Forelimb muscle (tissue), 1 donor: Measurements from ENCODE around the gene CCAR1. TPM values are rescaled to one million over a fixed set of nuclear protein-coding genes. Genes with fewer than 3 reads are reported as not detected.
A peak's percentile ranks its signal among the peaks of the same experiment; 100 is the strongest.
"Not testable (repeated sequence)": the region's sequence is repeated elsewhere in the genome, so short reads cannot be mapped to it uniquely, and the experiment has no call there.

ENCODE experiments used
- DNase-seq: peaks from one replicate; pipeline ENCODE4 v3.0.0-alpha.2; 2013; ENCODE audit warnings: low read depth
- polyA plus RNA-seq: library from polyadenylated mRNA; unstranded; fragments of 120-200 nt; gene quantifications from one replicate; pipeline ENCODE4 v1.2.1, GENCODE V29; 2013; ENCODE audit not compliant: insufficient read length

The CCAR1 gene, protein sequence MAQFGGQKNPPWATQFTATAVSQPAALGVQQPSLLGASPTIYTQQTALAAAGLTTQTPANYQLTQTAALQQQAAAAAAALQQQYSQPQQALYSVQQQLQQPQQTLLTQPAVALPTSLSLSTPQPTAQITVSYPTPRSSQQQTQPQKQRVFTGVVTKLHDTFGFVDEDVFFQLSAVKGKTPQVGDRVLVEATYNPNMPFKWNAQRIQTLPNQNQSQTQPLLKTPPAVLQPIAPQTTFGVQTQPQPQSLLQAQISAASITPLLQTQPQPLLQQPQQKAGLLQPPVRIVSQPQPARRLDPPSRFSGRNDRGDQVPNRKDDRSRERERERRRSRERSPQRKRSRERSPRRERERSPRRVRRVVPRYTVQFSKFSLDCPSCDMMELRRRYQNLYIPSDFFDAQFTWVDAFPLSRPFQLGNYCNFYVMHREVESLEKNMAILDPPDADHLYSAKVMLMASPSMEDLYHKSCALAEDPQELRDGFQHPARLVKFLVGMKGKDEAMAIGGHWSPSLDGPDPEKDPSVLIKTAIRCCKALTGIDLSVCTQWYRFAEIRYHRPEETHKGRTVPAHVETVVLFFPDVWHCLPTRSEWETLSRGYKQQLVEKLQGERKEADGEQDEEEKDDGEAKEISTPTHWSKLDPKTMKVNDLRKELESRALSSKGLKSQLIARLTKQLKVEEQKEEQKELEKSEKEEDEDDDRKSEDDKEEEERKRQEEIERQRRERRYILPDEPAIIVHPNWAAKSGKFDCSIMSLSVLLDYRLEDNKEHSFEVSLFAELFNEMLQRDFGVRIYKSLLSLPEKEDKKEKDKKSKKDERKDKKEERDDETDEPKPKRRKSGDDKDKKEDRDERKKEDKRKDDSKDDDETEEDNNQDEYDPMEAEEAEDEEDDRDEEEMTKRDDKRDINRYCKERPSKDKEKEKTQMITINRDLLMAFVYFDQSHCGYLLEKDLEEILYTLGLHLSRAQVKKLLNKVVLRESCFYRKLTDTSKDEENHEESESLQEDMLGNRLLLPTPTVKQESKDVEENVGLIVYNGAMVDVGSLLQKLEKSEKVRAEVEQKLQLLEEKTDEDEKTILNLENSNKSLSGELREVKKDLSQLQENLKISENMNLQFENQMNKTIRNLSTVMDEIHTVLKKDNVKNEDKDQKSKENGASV
- 69.5 TPM for polyA plus RNA-seq

- DNase-seq: peak; percentile 95
Observed at GRCh38 chr10:68720793-68721672, at the start of gene CCAR1. CCAR1 (plus strand) TSS chr10:68721239; CDS start chr10:68722505, 1,266 bp downstream.

- no peak for DNase-seq
Observed at GRCh38 chr10:68684413-68684812, 36.6 kb upstream of the CCAR1 start.

DNA sequence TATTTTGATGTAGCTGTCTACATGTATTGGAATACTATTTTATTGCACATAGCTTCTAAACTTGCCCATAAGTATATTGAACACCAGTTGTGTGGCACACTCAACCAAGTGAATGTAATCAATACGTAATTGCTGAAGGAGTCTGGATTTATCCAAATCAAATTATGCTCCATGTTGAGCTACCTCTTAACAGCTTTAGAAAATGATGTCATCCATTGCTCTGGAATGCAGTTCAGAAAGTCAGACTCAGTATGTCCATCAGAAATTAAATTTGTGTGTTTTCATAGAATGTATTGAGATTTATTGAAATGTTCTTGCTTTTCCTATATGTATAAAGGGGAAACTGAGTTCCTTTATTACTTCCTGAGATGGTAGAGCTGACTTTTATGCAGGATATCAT is 25.0 kb upstream of the CCAR1 start:
- DNase-seq: no peak

GRCh38 chr10:68697106-68697505 is 23.9 kb upstream of the CCAR1 start:
- no peak for DNase-seq

- DNase-seq: no peak
Observed at GRCh38 chr10:68700197-68700596, 20.8 kb upstream of the CCAR1 start.

DNA sequence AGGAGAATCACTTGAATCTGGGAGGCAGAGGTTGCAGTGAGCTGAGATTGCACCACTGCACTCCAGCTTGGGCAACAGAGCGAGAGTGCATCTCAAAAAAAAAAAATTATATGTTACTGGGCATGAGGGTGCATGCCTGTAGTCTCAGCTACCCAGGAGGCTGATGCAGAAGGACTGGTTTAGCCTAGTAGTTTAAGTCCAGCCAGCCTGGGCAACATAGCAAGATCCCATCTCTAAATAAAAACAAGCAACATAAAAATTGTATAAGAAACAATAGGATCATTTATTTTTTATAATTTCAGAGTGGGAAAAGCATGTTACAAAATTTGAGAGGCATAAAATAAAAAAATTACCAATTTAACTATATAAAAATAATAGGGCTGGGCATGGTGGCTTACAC is 15.5 kb upstream of the CCAR1 start:
- no peak for DNase-seq

- DNase-seq: not testable (repeated sequence)
Observed at GRCh38 chr10:68708987-68709386, 12.1 kb upstream of the CCAR1 start.

DNA sequence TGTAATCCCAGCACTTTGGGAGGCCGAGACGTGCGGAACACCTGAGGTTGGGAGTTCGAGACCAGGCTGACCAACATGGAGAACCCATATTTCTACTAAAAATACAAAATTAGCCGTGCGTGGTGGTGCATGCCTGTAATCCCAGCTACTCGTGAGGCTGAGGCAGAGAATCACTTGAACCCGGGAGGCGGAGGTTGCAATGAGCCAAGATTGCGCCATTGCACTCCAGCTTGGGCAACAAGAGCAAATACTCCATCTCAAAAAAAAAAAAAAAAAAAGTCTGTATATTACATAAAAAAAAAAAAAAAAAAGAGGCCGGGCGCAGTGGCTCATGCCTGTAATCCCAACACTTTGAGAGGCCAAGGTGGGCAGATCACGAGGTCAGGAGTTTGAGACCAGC is 8.0 kb upstream of the CCAR1 start:
- not testable (repeated sequence) for DNase-seq

DNA sequence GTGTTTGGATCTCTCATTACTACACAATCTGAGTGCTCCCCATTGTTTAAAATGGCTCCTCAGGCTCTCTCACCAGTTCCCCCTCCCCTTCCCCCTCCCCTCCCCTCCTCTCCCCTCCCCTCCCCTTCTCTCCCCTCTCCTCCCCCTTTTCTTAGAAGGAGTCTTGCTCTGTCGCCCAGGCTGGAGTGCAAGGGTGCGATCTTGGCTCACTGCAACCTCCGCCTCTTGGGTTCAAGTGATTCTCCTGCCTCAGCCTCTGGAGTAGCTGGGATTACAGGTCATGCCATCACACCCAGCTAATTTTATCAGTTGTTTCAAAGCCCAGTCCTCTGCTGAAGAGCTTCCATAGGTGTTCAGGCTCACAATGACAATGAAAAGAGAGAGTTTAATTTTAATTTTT is 3.6 kb upstream of the CCAR1 start:
- DNase-seq: no peak

DNA sequence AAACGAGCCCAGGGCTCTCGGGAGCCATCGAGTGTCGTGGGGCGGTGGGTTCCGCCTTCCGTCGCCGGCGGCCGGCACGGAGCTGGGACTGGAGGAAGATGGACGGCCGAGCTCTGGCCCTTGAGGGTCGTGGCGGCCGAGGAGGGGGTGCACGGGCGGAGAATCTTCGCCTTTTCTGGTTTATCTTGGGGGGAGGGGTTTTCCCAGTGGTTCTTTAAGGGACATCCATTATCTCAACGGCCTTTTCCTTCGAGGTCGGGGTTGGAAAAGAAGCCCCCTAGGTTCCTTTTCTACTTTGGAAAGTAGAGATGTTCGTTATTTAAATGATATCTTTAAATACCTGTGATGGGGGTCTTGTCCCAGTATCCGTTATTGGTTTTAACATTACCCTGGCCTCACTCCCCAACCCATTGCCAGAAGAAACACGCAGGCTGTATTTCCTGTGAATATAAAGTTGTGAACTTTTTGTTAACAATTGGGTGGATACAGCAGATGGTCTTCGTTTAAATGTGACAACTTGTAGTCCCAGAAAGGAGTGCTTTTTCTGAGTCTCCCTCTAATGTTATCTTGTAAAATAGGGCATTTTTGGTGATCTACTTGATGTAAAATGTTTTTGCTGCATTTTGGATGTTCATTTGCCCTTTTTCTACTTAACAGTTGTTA is 765 bp downstream of the CCAR1 start:
- DNase-seq: no peak

DNA sequence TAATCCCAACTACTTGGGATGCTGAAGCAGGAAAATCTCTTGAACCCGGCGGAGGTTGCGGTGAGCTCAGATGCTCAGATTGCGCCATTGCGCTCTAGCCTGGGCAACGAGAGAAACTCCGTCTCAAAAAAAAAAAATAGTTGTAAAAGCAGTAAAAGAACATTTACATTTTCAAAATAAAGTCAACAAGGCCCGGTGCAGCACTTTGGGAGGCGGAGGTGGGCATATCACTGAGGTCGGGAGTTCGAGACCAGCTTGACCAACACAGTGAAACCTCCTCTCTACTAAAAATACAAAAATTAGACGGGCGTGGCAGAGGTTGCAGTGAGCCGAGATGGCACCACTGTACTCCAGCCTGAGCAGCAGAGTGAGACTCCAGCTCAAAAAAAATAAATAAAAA is 4.0 kb downstream of the CCAR1 start:
- DNase-seq: no peak

- no peak for DNase-seq
Observed at GRCh38 chr10:68727146-68727545, 6.1 kb downstream of the CCAR1 start.

DNA sequence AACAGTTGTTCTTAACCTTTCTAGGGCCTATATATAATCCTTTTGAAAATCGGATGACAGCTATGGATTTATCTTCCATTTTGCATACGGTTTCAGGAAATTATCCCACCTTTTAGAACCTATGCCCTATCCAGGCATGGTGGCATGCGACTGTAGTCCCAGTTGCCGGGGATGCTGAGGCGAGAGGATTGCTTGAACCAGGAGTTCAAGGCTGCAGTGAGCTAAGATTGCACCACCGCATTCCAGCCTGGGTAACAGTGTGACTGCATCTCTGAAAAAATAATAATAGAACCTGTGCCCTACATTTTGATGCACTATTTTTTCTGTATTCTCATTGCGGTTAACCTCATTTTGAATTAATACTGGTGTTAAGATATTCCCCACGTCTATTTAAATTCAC is 11.6 kb downstream of the CCAR1 start:
- DNase-seq: no peak

GRCh38 chr10:68734349-68734748 is 13.3 kb downstream of the CCAR1 start:
- DNase-seq: no peak

- no peak for DNase-seq
Observed at GRCh38 chr10:68735119-68735518, 14.1 kb downstream of the CCAR1 start.

GRCh38 chr10:68735739-68736138 is 14.7 kb downstream of the CCAR1 start:
- not testable (repeated sequence) for DNase-seq

GRCh38 chr10:68740676-68741075 is 19.6 kb downstream of the CCAR1 start:
- not testable (repeated sequence) for DNase-seq

GRCh38 chr10:68742397-68742796 is 21.4 kb downstream of the CCAR1 start:
- no peak for DNase-seq

- no peak for DNase-seq
Observed at GRCh38 chr10:68752711-68753350, 31.8 kb downstream of the CCAR1 start.

DNA sequence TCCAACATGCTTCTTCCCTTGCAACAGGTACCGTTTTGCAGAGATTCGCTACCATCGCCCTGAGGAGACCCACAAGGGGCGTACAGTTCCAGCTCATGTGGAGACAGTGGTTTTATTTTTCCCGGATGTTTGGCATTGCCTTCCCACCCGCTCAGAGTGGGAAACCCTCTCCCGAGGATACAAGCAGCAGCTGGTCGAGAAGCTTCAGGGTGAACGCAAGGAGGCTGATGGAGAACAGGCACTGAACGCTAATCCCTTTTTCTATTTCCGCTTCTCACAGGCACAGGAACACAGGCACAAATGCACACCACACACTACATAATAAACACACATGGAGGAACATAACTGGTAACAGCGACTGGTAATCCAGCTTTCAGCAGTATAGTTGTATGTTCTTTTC is 35.2 kb downstream of the CCAR1 start:
- no peak for DNase-seq
